SK-N-SH treated with all-trans-retinoic acid at 6 μM for 48 hours (cell line): ENCODE data around the gene FFAR3.

Experiments
- ATAC-seq: fragments of 200-7000 bp; cut with Tn5 transposase; 3 replicates; pipeline ENCODE4 v1.9.1; 2020; ENCODE audit warnings: mild to moderate bottlenecking, moderate library complexity
- SNAI2 ChIP-seq: fragments of 250-450 bp; sonication (Bioruptor Pico); IDR thresholded peaks from 2 replicates; pipeline ENCODE4 v1.5.0; 2020; ENCODE audit warnings: mild to moderate bottlenecking, moderate library complexity
- TOX ChIP-seq: fragments of 250-450 bp; sonication (Bioruptor Pico); IDR thresholded peaks from 2 replicates; pipeline ENCODE4 v1.8.0; 2021; ENCODE audit warnings: mild to moderate bottlenecking, moderate library complexity, borderline replicate concordance
- TF ChIP-seq, protein P1 (sequence below): fragments of 250-450 bp; sonication (Bioruptor Pico); IDR thresholded peaks from 2 replicates; pipeline ENCODE4 v1.5.1; 2021; ENCODE audit warnings: mild to moderate bottlenecking, moderate library complexity

Gene FFAR3

DNA sequence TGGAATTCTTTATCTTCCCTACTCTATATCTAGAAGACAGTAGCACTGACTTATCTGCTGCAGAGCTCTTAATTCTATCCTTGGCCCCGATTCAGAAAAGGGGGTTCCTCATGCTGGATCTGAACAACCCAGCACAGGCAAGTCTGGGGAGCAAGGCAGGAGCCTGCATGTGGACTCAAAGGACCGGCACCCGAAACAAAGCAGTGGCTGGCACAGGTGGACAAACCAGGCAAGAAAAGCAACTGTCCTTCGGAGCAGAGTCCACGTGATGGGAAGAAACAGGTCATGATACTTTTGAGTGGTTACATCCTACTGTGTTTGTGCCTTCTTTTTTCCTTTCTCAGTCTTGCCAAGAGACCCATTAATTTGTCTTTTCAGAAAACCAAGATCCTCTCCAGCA is 50.9 kb downstream of the FFAR3 start:
- TF ChIP-seq SNAI2 (CRISPR knock-in tag) (no peak), TOX (no peak)
- TF ChIP-seq, protein P1, sequence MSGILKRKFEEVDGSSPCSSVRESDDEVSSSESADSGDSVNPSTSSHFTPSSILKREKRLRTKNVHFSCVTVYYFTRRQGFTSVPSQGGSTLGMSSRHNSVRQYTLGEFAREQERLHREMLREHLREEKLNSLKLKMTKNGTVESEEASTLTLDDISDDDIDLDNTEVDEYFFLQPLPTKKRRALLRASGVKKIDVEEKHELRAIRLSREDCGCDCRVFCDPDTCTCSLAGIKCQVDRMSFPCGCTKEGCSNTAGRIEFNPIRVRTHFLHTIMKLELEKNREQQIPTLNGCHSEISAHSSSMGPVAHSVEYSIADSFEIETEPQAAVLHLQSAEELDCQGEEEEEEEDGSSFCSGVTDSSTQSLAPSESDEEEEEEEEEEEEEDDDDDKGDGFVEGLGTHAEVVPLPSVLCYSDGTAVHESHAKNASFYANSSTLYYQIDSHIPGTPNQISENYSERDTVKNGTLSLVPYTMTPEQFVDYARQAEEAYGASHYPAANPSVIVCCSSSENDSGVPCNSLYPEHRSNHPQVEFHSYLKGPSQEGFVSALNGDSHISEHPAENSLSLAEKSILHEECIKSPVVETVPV (CRISPR knock-in tag): no peak
- no peak for ATAC-seq
